Coronary artery (tissue), 2 donors: Measurements from ENCODE around the gene SPAG4.

Source experiments
- DNase-seq: peaks from one replicate; pipeline ENCODE4 v3.0.0-alpha.2; 2017; ENCODE audit warnings: low spot score
- H3K27ac ChIP-seq, 2 donors: fragments of 200-600 bp; sonication (generic); one replicate each; pipeline ENCODE4 v1.5.1; 2016 to 2019
- H3K4me3 ChIP-seq: fragments of 200-600 bp; sonication (generic); 2 replicates; pipeline ENCODE4 v1.5.1; 2016; ENCODE audit warnings: mild to moderate bottlenecking, moderate library complexity
- CTCF ChIP-seq: fragments of 200-600 bp; sonication (generic); IDR thresholded peaks from one replicate; pipeline ENCODE4 v1.5.1; 2019; ENCODE audit warnings: antibody characterized with exemption

Gene SPAG4

DNA sequence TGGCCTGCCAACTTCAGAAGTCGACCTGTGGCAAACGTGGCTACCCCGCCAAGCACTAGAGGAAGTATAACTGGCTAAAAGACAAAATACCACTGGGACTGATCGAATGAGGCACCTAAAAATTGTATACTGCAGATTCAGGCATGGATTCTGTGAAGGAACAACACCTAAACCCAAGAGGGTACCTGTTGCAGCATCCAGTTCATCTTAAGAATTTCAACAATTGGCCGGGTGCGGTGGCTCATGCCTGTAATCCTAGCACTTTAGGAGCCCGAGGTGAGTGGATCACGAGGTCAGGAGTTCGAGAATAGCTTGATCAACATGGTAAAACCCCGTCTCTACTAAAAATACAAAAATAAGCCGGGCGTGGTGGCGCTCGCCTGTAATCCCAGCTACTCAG, 27.2 kb upstream of the SPAG4 start:
- H3K27ac ChIP-seq, result no peak overlapping the region
- no peak overlapping the region for H3K4me3 ChIP-seq
- DNase-seq, result peak; percentile 29
- no peak for TF ChIP-seq CTCF

GRCh38 chr20:35592339-35592974, 23.2 kb upstream of the SPAG4 start:
- peak; percentile 2 for DNase-seq
- no peak for TF ChIP-seq CTCF

GRCh38 chr20:35595456-35595855, 20.2 kb upstream of the SPAG4 start:
- Histone ChIP-seq H3K27ac (no peak overlapping the region), H3K4me3 (no peak overlapping the region)
- no peak for DNase-seq
- no peak for TF ChIP-seq CTCF

More at GRCh38 chr20:35592339-35592974, 23.2 kb upstream of the SPAG4 start:
- Histone ChIP-seq H3K4me3 (no peak overlapping the region), H3K27ac (no peak overlapping the region)

DNA sequence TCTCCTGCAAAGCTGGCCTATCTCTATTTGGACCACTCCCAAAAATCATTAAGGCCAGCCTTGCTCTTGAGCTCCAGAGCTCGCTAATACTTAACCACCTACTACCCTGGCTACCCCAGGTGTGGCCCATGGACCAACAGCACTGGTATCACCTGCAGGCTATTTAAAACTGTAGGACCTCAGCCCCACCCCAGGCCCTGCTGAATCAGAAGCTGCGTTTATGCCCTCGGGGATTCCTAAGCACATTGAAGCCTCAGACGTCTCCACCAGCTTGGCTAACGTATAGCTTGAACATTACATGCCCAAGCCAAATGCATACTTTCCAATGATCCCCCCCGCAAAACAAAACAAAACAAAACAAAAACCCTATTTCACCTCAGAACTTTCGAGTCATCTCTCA, 19.7 kb upstream of the SPAG4 start:
- no peak for DNase-seq
- TF ChIP-seq CTCF, result no peak
- no peak overlapping the region for H3K27ac ChIP-seq
- no peak overlapping the region for H3K4me3 ChIP-seq

GRCh38 chr20:35597186-35597585, 18.4 kb upstream of the SPAG4 start:
- Histone ChIP-seq H3K27ac (no peak overlapping the region), H3K4me3 (no peak overlapping the region)
- no peak for TF ChIP-seq CTCF
- DNase-seq, result no peak

GRCh38 chr20:35598476-35598875, 17.2 kb upstream of the SPAG4 start:
- no peak for DNase-seq
- no peak overlapping the region for H3K27ac ChIP-seq
- TF ChIP-seq CTCF, result no peak
- no peak overlapping the region for H3K4me3 ChIP-seq

DNA sequence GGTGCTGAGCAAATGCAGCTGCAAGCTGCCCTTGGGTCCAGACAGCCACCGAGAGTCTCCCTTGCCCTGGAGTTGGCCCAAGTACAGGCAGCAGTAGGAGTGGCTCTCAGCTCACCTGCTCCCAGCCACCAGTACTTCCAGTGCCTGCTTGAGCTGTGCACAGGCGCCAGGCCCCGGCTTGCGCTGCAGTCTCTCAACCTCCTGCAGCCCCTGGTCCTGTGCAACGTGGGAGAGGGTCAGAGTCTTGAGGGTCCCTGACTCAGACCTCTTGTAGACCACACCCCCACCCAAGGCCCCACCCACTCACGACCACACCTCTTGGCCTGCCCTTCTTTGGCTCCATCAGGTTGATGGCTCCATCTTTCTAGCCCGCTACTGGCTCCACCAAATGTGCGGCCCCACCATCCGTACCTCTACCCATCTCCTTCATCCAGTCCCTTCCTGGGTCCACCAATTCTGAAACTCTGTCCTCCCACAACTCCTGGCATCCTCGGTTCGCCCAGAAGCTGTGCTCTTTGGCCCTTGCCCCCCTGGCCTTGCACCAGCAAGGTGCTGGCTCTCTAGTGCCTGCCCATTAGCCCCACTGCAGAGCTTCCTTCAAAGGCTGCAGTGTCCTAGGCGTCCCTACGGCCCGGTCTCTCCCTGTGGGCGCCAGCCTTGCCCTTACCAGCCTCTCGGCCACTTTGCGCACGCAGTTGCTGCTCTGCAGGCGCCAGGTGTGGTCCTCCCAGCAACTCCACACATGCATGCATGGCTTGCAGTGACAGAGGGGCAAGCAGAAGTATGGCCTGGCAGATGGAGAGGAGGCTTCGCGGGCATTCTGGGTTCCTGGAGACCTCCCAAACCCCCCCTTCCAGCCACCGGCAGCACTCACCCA, 16.5 kb upstream of the SPAG4 start:
- no peak overlapping the region for H3K4me3 ChIP-seq
- H3K27ac ChIP-seq, result no peak overlapping the region
- peak; percentile 67 for DNase-seq
- TF ChIP-seq CTCF, result no peak
